CD8-positive, alpha-beta memory T cell (primary cell): Measurements from ENCODE around the gene CEP170B. TPM values are rescaled to one million over a fixed set of nuclear protein-coding genes. Genes with fewer than 3 reads are reported as not detected.
A peak's percentile ranks its signal among the peaks of the same experiment; 100 is the strongest.

Experiments
- CTCF ChIA-PET: fragments of 350-600 bp; sonication (Branson Sonifier 250); formaldehyde crosslinking; loops from one replicate; lab custom pipeline; 2021; ENCODE audit warnings: antibody characterized with exemption; lab: Charles Lee
- POLR2A ChIA-PET: fragments of 350-600 bp; sonication (Branson Sonifier 250); formaldehyde crosslinking; loops from one replicate; lab custom pipeline; 2021; ENCODE audit warnings: antibody characterized with exemption; lab: Charles Lee
- DNase-seq, 5 donors: peaks; one replicate each; pipeline versions ENCODE4 v3.0.0 to v3.0.0-alpha.2; 2020 to 2022; ENCODE audit warnings: mixed read lengths in 1 of 5
- H3K27ac ChIP-seq: one replicate; pipeline ENCODE4 v1.7.0; 2013; ENCODE audit warnings: low read depth, mild to moderate bottlenecking, low read length, moderate library complexity
- H3K27me3 ChIP-seq: 2 replicates; pipeline ENCODE4 v1.7.0; 2013; ENCODE audit warnings: low read length, mild to moderate bottlenecking; ENCODE audit not compliant: insufficient read depth, poor library complexity, severe bottlenecking
- H3K36me3 ChIP-seq: 2 replicates; pipeline ENCODE4 v1.7.0; 2013; ENCODE audit warnings: mild to moderate bottlenecking, low read length, moderate library complexity; ENCODE audit not compliant: insufficient read depth
- H3K4me1 ChIP-seq: 2 replicates; pipeline ENCODE4 v1.7.0; 2013; ENCODE audit warnings: mild to moderate bottlenecking, low read length, moderate library complexity; ENCODE audit not compliant: insufficient read depth
- H3K4me3 ChIP-seq: 2 replicates; pipeline ENCODE4 v1.7.0; 2013; ENCODE audit warnings: mild to moderate bottlenecking, low read length
- H3K9me3 ChIP-seq: 2 replicates; pipeline ENCODE4 v1.7.0; 2013; ENCODE audit warnings: mild to moderate bottlenecking, low read length
- H3K27ac Mint-ChIP-seq, 8 donors: one replicate each; pipeline ENCODE4 v1.8.0; 2020 to 2021; ENCODE audit warnings: mixed read lengths in 8 of 8, mild to moderate bottlenecking in 6 of 8, inconsistent platforms in 3 of 8, moderate library complexity in 3 of 8
- H3K27me3 Mint-ChIP-seq, 2 donors: one replicate each; pipeline ENCODE4 v1.8.0; 2020 to 2021; ENCODE audit warnings: mixed read lengths in 2 of 2, mild to moderate bottlenecking in 1 of 2, moderate library complexity in 1 of 2
- H3K36me3 Mint-ChIP-seq, 3 donors: one replicate each; pipeline ENCODE4 v1.8.0; 2020 to 2021; ENCODE audit warnings: mixed read lengths in 3 of 3, inconsistent platforms in 1 of 3, mild to moderate bottlenecking in 1 of 3
- H3K4me1 Mint-ChIP-seq, 3 donors: one replicate each; pipeline ENCODE4 v1.8.0; 2020 to 2021; ENCODE audit warnings: mixed read lengths in 3 of 3, inconsistent platforms in 1 of 3, mild to moderate bottlenecking in 1 of 3
- H3K4me3 Mint-ChIP-seq, 7 donors: one replicate each; pipeline ENCODE4 v1.8.0; 2020 to 2021; ENCODE audit warnings: mixed read lengths in 7 of 7, mild to moderate bottlenecking in 6 of 7, moderate library complexity in 4 of 7, inconsistent platforms in 2 of 7
- H3K9me3 Mint-ChIP-seq, 5 donors: one replicate each; pipeline ENCODE4 v1.8.0; 2020 to 2022; ENCODE audit warnings: mixed read lengths in 5 of 5, mild to moderate bottlenecking in 3 of 5, moderate library complexity in 2 of 5, inconsistent platforms in 1 of 5
- polyA plus RNA-seq: library from polyadenylated mRNA; unstranded; fragments of 300-500 nt; fragmentation: Illumina TruSeq; gene quantifications from one replicate; pipeline ENCODE4 v1.2.3, GENCODE V29; 2021
- total RNA-seq, 2 experiments: library from RNA; stranded (reverse); gene quantifications; one replicate each; pipeline ENCODE4 v1.2.3, GENCODE V29; 2021

CEP170B gene
- total and polyA plus RNA-seq, 3 experiments from 2014 or later, result 6.4 to 6.7 TPM; not detected in 1

DNA sequence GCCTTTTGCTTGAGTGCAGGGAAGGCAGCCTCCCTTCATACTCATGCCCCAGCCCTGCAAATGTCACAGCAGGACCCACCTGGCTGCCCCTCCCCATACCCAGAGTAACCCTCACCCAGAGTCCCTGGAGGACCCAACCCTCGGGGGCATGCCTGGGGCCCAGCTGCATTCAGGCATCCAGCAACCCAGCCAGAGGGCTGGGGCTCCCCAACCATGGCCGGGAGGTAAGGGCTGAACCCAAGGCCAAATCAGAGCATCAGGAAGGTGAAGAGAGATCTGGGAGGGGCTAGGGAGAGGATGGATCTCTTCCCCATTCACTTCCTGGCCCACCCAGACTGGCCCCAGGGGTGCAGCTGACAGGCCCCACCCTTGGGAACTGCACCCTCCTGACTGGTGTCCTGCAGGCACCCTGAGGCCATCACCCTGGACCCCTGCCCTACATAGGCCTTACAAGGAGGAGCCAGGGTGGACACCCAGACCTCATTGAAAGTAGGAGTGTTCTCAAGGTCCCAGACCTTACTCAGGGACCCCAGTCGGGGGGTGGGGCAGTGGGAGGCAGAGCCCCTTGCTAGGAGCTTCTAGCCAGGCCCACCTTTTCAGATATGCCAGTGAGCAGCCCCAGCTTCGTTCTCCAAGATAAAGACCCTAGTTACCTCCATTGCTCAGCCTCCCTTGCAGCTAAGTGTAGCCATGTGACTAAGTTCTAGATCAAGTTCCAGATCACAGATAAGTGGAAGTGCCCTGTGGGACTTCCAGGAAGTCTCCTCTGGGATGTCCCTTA is 58.8 kb downstream of the CEP170B start:
- no peak overlapping the region for H3K4me3 ChIP-seq
- H3K4me1 ChIP-seq, result no peaks in the 10 kb centered on the region
- no peaks in the 10 kb centered on the region for H3K27me3 ChIP-seq
- no peak overlapping the region for H3K27ac ChIP-seq
- POLR2A ChIA-PET, result no interaction called here
- Mint-ChIP-seq H3K4me1 (no peaks in the 10 kb centered on the region), H3K4me3 (no peak overlapping the region), H3K27me3 (peaks cover 4 to 7% of the 10 kb centered on the region in 2 donors), H3K36me3 (no peaks in the 10 kb centered on the region), H3K27ac (no peak overlapping the region), H3K9me3 (no peaks in the 10 kb centered on the region)
- no peak for DNase-seq
- H3K9me3 ChIP-seq, result no peaks in the 10 kb centered on the region
- CTCF ChIA-PET, result interaction anchor here (0.7 kb wide), 1 partner anchor 27 kb away, joined by 3 read pairs; no protein-coding TSS in a partner anchor
- H3K36me3 ChIP-seq, result no peaks in the 10 kb centered on the region

DNA sequence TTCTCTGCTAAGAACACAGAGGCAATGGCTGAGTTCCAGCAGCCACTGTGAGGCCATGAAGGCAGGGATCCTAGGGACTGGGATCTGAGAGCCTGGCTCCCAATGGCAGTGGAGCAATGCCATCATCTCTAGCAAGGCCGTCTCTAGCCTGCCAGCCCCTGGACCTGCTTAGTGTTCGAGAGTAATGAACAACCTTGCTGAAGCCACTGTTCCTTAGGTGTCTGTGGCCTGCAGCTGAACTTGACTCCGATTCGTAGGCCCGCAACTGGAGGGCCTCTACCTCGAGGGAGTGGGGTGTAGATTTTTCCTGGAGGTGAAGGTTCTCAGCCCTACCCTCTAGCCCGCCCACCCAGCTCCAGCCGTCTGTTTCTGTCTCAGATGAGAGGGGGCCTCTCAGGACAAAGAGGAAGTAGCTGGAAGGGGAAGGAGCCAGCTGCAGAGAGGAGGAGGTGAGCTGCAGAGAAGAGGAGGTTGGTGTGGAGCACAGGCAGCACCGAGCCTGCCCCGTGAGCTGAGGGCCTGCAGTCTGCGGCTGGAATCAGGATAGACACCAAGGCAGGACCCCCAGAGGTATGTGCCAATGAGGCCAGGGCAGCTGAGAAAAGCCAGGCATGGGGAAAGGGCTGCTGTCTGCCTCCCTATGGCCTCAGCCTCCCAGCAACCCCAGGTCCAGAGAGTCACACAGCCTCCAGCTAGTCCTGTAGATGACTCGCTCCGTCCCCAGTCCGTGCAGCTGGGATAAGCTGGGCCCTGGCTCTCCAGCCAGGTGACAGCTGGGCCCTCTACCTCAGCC is 59.5 kb downstream of the CEP170B start, which contains the start of gene PLD4:
Gene PLD4 (plus strand): TSS at position 459 of the 793 bp plus-strand sequence. CDS start 2,262 bp downstream, outside the sequence.
- Histone ChIP-seq H3K4me3 (no peak within 1 kb of the TSS), H3K27me3 (no peaks in the 10 kb centered on the region), H3K4me1 (no peaks in the 10 kb centered on the region), H3K27ac (no peak within 1 kb of the TSS), H3K36me3 (no peaks in the 10 kb centered on the region), H3K9me3 (no peaks in the 10 kb centered on the region)
- CTCF ChIA-PET, result no interaction called here
- POLR2A ChIA-PET, result no interaction called here
- Mint-ChIP-seq H3K4me3 (peak within 1 kb of the TSS in 1 of 7 donors; percentile 19), H3K27ac (no peak within 1 kb of the TSS), H3K36me3 (no peaks in the 10 kb centered on the region), H3K9me3 (no peaks in the 10 kb centered on the region), H3K4me1 (no peaks in the 10 kb centered on the region), H3K27me3 (peaks cover 4 to 7% of the 10 kb centered on the region in 2 donors)
- no peak for DNase-seq

DNA sequence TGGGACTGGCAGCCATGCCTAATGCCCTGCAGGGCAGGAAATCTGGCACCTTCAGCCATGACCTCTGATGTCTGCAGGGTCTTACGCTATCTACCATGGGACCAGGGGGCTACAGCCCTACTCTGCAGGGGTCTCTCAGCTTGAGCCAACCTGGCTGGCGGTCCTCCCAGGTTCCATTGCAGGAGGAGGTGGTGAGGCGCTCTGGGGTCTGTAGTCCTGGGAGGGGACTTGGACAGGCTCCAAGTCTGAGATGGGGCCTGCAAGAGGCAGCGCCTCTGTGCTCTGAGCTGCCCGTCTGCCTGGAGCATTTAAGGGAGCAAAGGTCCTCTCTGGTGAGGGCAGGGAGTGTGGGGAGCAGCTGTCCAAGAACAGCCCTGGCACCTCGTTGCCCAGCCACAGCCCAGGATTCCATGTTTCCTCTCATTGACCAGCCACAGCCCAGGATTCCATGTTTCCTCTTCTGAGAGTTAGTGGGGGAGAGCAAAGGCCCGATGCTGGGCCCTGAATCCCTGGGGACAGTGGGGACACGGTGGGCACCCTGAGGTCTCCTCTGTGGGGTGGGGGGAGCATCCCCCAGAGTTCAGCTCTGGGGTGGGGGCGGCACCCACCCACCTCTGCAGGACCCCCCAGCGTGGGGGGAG is 60.3 kb downstream of the CEP170B start:
- Mint-ChIP-seq H3K4me3 (no peak overlapping the region), H3K27ac (no peak overlapping the region), H3K36me3 (no peaks in the 10 kb centered on the region), H3K27me3 (peaks cover 4 to 10% of the 10 kb centered on the region in 2 donors), H3K9me3 (no peaks in the 10 kb centered on the region), H3K4me1 (no peaks in the 10 kb centered on the region)
- Histone ChIP-seq H3K9me3 (no peaks in the 10 kb centered on the region), H3K4me1 (no peaks in the 10 kb centered on the region), H3K4me3 (no peak overlapping the region), H3K27ac (no peak overlapping the region), H3K27me3 (no peaks in the 10 kb centered on the region), H3K36me3 (no peaks in the 10 kb centered on the region)
- no peak for DNase-seq
- ChIA-PET CTCF (no interaction called here), POLR2A (no interaction called here)

DNA sequence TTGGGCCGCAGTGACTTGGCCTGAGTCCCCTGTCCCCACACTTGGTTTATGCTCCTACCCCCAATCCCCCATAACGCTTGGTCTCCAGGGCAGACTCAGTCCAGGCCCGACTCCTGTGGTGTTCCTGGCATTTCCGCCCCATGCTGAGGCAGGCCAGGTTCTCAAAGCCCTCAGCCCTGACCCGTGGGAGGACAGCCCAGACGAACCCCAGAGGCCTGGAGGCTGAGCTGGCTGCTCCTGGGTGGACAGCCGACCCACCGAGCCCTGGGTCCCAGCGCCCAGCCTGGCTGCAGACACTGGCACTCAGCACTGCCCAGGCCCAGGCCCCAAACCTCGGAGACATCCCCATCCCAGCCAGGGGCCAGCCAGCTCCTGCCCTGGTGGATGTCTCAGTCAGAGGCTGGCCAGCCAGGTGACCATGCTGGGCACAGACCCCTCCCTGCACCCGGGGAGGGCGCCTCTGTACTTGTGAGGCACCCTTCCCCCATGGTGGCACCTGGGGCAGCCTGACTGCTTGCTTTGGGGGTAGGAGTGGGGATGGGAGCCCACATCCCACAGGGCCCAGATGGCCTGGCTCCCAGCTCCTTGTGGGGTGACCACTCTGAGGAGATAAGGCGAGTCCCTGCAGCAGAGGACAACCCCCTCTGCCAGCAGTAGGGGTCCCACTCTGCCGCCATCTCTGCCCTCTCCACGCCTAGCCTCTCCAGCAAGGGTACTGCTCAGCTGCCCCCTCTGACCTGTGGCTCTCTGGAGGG is 61.0 kb downstream of the CEP170B start:
- Histone ChIP-seq H3K4me1 (no peaks in the 10 kb centered on the region), H3K9me3 (no peaks in the 10 kb centered on the region), H3K36me3 (no peaks in the 10 kb centered on the region), H3K27ac (no peak overlapping the region), H3K27me3 (no peaks in the 10 kb centered on the region), H3K4me3 (no peak overlapping the region)
- no peak overlapping the region for H3K27ac Mint-ChIP-seq
- ChIA-PET POLR2A (no interaction called here), CTCF (no interaction called here)
- H3K4me3 Mint-ChIP-seq, result no peak overlapping the region
- H3K36me3 Mint-ChIP-seq, result no peaks in the 10 kb centered on the region
- H3K4me1 Mint-ChIP-seq, result no peaks in the 10 kb centered on the region
- no peak for DNase-seq
- H3K9me3 Mint-ChIP-seq, result no peaks in the 10 kb centered on the region
- peaks cover 4 to 9% of the 10 kb centered on the region in 2 donors for H3K27me3 Mint-ChIP-seq

DNA sequence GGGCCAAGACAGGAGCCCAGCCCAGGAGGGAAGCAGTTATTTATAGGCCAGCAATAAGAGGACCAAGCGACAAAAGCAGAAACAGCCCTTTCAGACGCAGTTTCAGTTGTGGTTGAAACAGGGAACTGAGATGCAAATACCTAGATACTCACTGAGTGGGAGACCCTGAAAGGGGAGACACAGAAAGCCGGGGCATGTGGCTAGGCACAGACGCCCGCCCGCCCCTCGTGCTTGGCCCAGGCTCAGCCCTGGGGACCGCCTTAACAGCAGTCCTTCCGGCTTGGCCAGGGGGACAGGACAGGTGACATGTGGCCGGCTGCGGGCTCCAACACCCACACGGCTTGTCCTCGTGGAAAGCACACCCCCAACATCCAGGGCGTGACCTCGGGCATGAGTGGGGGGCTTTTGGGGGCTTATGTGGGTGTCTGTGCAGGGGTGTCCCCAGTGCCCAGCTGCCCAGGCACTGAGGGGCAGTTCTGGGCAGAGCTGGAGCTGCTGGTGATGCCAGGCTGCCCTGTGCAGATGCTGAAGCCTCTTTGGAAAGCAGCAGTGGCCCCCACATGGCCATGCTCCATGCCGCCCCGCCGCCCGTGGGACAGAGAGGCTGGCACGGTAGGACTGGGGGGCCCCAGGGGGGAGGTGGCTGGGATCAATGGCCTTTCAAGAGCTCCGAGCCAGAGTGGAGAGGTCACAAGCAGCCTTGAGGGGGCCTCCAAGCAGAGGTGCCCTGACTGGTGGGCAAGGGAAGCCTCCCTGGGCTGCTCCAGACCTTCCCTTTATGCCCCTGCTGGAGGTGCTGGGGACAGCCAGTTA is 61.8 kb downstream of the CEP170B start:
- Histone ChIP-seq H3K4me3 (no peak overlapping the region), H3K27ac (no peak overlapping the region), H3K4me1 (no peaks in the 10 kb centered on the region), H3K9me3 (no peaks in the 10 kb centered on the region), H3K36me3 (no peaks in the 10 kb centered on the region), H3K27me3 (no peaks in the 10 kb centered on the region)
- Mint-ChIP-seq H3K36me3 (no peaks in the 10 kb centered on the region), H3K9me3 (no peaks in the 10 kb centered on the region), H3K27me3 (peaks cover 3 to 4% of the 10 kb centered on the region in 2 donors), H3K4me3 (no peak overlapping the region), H3K27ac (no peak overlapping the region), H3K4me1 (no peaks in the 10 kb centered on the region)
- DNase-seq, result no peak
- ChIA-PET POLR2A (no interaction called here), CTCF (no interaction called here)

DNA sequence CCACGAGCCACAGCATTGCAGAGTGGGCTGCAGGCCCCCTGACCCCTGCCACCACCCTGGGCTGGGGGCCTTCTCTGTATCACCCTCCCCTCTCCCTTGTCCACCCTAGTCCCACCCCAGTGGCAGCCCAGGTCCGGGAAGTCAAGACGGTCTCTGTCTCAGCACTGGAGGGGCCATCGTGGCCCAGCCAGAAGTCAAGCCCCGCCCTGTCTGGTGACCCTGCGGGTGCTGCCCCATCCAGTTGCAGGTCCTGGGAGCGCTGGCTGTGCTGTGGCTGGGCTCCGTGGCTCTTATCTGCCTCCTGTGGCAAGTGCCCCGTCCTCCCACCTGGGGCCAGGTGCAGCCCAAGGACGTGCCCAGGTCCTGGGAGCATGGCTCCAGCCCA is 62.4 kb downstream of the CEP170B start:
- H3K36me3 ChIP-seq, result no peaks in the 10 kb centered on the region
- no peaks in the 10 kb centered on the region for H3K9me3 ChIP-seq
- H3K4me1 ChIP-seq, result no peaks in the 10 kb centered on the region
- no peak for DNase-seq
- Mint-ChIP-seq H3K36me3 (no peaks in the 10 kb centered on the region), H3K27ac (no peak overlapping the region), H3K4me1 (no peaks in the 10 kb centered on the region), H3K4me3 (no peak overlapping the region), H3K9me3 (no peaks in the 10 kb centered on the region), H3K27me3 (peaks cover 3 to 4% of the 10 kb centered on the region in 2 donors)
- no peak overlapping the region for H3K4me3 ChIP-seq
- no peaks in the 10 kb centered on the region for H3K27me3 ChIP-seq
- ChIA-PET POLR2A (no interaction called here), CTCF (no interaction called here)
- no peak overlapping the region for H3K27ac ChIP-seq

DNA sequence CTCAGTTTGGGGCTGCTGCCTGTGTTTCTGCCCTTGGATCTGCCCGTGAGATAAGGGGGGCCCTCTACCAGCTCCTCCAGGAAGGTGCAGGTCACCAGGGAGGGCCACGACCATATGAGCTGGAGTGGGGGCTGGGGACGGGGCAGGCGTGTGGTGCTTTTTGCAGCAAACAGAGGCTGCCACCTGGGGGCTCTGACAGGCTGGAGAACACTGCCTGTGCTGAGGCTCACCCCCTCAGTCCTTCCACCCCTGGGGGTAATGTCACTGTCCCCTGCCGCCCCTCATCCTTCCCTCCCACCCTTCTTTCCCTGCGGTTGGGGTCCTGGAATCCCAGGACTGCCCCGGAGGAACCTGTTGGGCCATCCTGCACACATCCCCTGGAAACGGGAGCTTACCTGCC is 62.8 kb downstream of the CEP170B start:
- DNase-seq, result no peak
- Histone ChIP-seq H3K9me3 (no peaks in the 10 kb centered on the region), H3K27me3 (no peaks in the 10 kb centered on the region), H3K27ac (no peak overlapping the region), H3K36me3 (no peaks in the 10 kb centered on the region), H3K4me1 (no peaks in the 10 kb centered on the region), H3K4me3 (no peak overlapping the region)
- ChIA-PET POLR2A (no interaction called here), CTCF (no interaction called here)
- Mint-ChIP-seq H3K4me1 (no peaks in the 10 kb centered on the region), H3K27me3 (peaks cover 3 to 4% of the 10 kb centered on the region in 2 donors), H3K36me3 (no peaks in the 10 kb centered on the region), H3K4me3 (no peak overlapping the region), H3K27ac (no peak overlapping the region), H3K9me3 (no peaks in the 10 kb centered on the region)
